MCF 10A (cell line): ENCODE data around the gene TMEM169. TPM values are rescaled to one million over a fixed set of nuclear protein-coding genes. Genes with fewer than 3 reads are reported as not detected.
A peak's percentile ranks its signal among the peaks of the same experiment; 100 is the strongest.

Source experiments
- Bru-seq: library from RNA; stranded (reverse); fragments of 400-500 nt; gene quantifications from one replicate; lab custom pipeline; 2021; lab: Mats Ljungman, UMichigan
- BruChase-seq, 2 experiments: library from RNA; stranded (reverse); fragments of 400-500 nt; gene quantifications; one replicate each; lab custom pipeline; 2021; lab: Mats Ljungman, UMichigan
- BruUV-seq: library from RNA; stranded (reverse); fragments of 400-500 nt; replicated peaks from 2 replicates; lab custom pipeline; 2021; lab: Mats Ljungman, UMichigan
- CTCF ChIA-PET: fragments of 300-600 bp; sonication (Branson Sonifier 250); formaldehyde crosslinking; extraction: SDS; loops from one replicate; lab custom pipeline; 2021; ENCODE audit warnings: antibody characterized with exemption, inconsistent platforms; lab: Yijun Ruan, JAX
- POLR2A ChIA-PET: fragments of 300-600, 350-650 bp; sonication (Branson Sonifier 250); formaldehyde crosslinking; extraction: SDS; loops from one replicate; lab custom pipeline; 2020; ENCODE audit warnings: antibody characterized with exemption, inconsistent platforms; lab: Yijun Ruan, JAX
- DNase-seq: peaks from one replicate; pipeline ENCODE4 v3.0.0-alpha.2; 2018; ENCODE audit not compliant: unreplicated experiment
- H3K27ac Mint-ChIP-seq: one replicate; pipeline ENCODE4 v1.8.0; 2022; ENCODE audit warnings: mild to moderate bottlenecking, low read depth, mixed read lengths; ENCODE audit not compliant: unreplicated experiment
- H3K27me3 Mint-ChIP-seq: one replicate; pipeline ENCODE4 v1.8.0; 2022; ENCODE audit warnings: mixed read lengths; ENCODE audit not compliant: insufficient read depth, unreplicated experiment
- H3K36me3 Mint-ChIP-seq: one replicate; pipeline ENCODE4 v1.8.0; 2022; ENCODE audit warnings: mild to moderate bottlenecking, moderate library complexity, mixed read lengths; ENCODE audit not compliant: insufficient read depth, unreplicated experiment
- H3K4me1 Mint-ChIP-seq: one replicate; pipeline ENCODE4 v1.8.0; 2022; ENCODE audit warnings: mixed read lengths; ENCODE audit not compliant: insufficient read depth, unreplicated experiment
- H3K4me3 Mint-ChIP-seq: one replicate; pipeline ENCODE4 v1.8.0; 2022; ENCODE audit warnings: mild to moderate bottlenecking, moderate library complexity, mixed read lengths; ENCODE audit not compliant: unreplicated experiment
- H3K9me3 Mint-ChIP-seq: one replicate; pipeline ENCODE4 v1.8.0; 2022; ENCODE audit warnings: mixed read lengths; ENCODE audit not compliant: unreplicated experiment
- intact Hi-C: fragments of 100-400 bp; cut with micrococcal nuclease; formaldehyde crosslinking; loops from 2 replicates; pipeline ENCODE4 v1.14.1; 2022
- long read RNA-seq: library from polyadenylated mRNA; stranded (forward); transcript quantifications from one replicate; pipeline ENCODE4 v2.0.0, GENCODE V29; 2022
- total RNA-seq: library from RNA; stranded (reverse); gene quantifications from 2 replicates; pipeline ENCODE4 v1.2.3, GENCODE V29; 2022
- TF ChIP-seq, protein P1 (sequence below): fragments of 200-600 bp; IDR thresholded peaks from one replicate; pipeline ENCODE4 v1.8.0; 2022; ENCODE audit warnings: antibody characterized with exemption, mild to moderate bottlenecking; ENCODE audit not compliant: unreplicated experiment

Gene TMEM169, protein sequence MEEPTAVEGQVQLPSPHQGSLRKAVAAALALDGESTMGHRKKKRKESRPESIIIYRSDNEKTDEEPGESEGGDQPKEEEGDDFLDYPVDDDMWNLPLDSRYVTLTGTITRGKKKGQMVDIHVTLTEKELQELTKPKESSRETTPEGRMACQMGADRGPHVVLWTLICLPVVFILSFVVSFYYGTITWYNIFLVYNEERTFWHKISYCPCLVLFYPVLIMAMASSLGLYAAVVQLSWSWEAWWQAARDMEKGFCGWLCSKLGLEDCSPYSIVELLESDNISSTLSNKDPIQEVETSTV
- total RNA-seq: 0.25 and 0.35 TPM in 2 replicates
- Bru-seq, nascent RNA: percentile 30 among the genes with signal in this experiment
- BruChase-seq, experiment 1, labeled RNA remaining after a 6-hour chase: percentile 21 among the genes with signal in this experiment
- percentile 32 among the genes with signal in this experiment for BruChase-seq, experiment 2, labeled RNA remaining after a 2-hour chase
- long read RNA-seq: 0 reads

DNA sequence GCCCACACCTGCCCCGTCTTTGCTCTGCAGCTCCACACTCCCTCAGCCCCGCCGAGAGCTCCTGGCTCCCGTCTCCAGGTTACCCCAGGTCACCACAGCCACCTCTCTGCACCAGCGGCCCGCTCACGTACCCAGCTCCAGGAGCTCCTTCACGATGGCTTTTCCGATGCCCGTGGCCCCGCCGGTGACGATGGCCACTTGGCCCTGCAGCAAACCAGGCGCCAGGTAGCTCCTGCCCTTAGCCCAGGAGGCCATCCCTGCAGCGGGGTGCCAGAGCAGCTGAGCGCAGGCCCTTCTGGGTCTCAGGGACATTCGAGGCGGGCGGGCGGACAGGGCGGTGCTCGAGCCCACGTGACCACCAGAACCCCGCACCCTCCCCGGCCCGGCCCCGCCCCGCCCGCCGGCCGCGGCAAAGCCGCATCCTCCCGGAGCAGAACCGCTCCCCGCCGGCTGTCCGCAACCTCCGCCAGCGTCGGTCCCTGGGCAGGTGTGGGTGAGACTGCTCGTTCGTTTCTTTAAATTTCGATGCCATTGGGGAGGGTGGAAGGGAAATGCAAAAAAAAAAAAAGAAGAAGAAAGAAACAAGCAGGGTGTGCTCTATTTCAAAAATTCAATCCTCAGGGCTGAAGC is at the start of gene TMEM169, which contains the start of gene PECR:
Gene TMEM169, plus strand, starts transcription at position 433 of the 630 bp plus-strand sequence. CDS start 14,045 bp downstream, outside the sequence.
Gene PECR, minus strand, starts transcription at position 323 of the 630 bp plus-strand sequence. Its CDS starts 68 bp downstream, at position 255.
- intact Hi-C loops: loop anchor here (2.0 kb wide), 1 partner anchor 27 kb away; the partner anchor contains the start of gene XRCC5
- H3K27ac Mint-ChIP-seq: peak within 1 kb of the TSS; percentile 71
- H3K9me3 Mint-ChIP-seq: no peaks in the 10 kb centered on the region
- DNase-seq: peak; percentile 69
- peaks cover 8% of the 10 kb centered on the region for H3K4me1 Mint-ChIP-seq
- POLR2A ChIA-PET: interaction anchor here (0.6 to 3.6 kb wide), 6 partner anchors 9 to 770 kb away, joined by 3 to 37 read pairs (median 4); partner anchors contain the start of gene XRCC5
- H3K4me3 Mint-ChIP-seq: peak within 1 kb of the TSS; percentile 81
- TF ChIP-seq, protein P1, sequence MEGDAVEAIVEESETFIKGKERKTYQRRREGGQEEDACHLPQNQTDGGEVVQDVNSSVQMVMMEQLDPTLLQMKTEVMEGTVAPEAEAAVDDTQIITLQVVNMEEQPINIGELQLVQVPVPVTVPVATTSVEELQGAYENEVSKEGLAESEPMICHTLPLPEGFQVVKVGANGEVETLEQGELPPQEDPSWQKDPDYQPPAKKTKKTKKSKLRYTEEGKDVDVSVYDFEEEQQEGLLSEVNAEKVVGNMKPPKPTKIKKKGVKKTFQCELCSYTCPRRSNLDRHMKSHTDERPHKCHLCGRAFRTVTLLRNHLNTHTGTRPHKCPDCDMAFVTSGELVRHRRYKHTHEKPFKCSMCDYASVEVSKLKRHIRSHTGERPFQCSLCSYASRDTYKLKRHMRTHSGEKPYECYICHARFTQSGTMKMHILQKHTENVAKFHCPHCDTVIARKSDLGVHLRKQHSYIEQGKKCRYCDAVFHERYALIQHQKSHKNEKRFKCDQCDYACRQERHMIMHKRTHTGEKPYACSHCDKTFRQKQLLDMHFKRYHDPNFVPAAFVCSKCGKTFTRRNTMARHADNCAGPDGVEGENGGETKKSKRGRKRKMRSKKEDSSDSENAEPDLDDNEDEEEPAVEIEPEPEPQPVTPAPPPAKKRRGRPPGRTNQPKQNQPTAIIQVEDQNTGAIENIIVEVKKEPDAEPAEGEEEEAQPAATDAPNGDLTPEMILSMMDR: no peak
- CTCF ChIA-PET: interaction anchor here (0.7 to 3.4 kb wide), 9 partner anchors 8 to 187 kb away, joined by 3 to 21 read pairs (median 3); no protein-coding TSS in a partner anchor
- H3K36me3 Mint-ChIP-seq: no peaks in the 10 kb centered on the region
- H3K27me3 Mint-ChIP-seq: no peaks in the 10 kb centered on the region
- BruUV-seq: no TSS peak

DNA sequence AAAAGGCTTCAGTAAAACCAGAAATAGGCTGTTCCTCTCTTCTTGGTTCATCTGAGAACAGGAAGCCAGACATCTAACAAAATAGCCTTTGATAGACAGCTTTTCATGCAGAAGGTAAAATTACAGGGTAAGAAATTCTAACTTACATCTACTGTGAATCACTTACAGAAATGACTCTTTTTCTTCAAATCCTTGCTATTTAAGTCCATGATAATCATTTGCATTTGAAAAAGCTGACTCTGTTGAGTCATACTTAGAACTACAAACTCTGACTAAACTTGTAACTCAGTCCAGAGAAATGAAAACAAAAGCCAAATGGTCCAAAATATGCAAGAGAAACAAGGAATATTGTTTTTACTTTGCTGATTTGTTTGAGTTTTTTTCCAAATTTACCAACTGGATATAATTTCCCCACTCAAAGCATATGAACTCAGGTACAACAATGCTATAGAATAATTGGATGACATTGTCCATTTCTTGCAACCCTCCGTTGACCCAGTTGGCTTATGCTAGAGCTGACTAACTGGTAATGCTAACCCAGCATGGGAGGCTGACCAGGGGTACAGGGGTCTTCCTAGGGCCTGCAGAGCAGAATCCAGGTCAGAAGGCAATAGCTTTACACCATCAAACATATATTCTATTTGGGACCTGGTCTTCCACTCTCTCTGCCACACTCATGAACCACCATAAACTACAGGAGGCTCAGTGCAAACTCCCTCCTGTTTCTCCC is 49.6 kb upstream of the TMEM169 start:
- TF ChIP-seq, protein P1: no peak
- CTCF ChIA-PET: interaction anchor here (0.7 to 5.3 kb wide), 11 partner anchors 8 to 82 kb away, joined by 3 to 70 read pairs (median 4); partner anchors contain the start of genes PECR and TMEM169
- no peaks in the 10 kb centered on the region for H3K27me3 Mint-ChIP-seq
- H3K27ac Mint-ChIP-seq: no peak overlapping the region
- intact Hi-C loops: loop anchor here (10.0 kb wide), 1 partner anchor 73 kb away; the partner anchor contains the start of gene XRCC5
- POLR2A ChIA-PET: interaction anchor here (0.7 kb wide), 1 partner anchor 14 kb away, joined by 3 read pairs; no protein-coding TSS in a partner anchor
- no TSS peak for BruUV-seq
- peaks cover 7% of the 10 kb centered on the region for H3K36me3 Mint-ChIP-seq
- peaks cover 15% of the 10 kb centered on the region for H3K4me1 Mint-ChIP-seq
- no peak overlapping the region for H3K4me3 Mint-ChIP-seq
- DNase-seq: no peak
- H3K9me3 Mint-ChIP-seq: no peaks in the 10 kb centered on the region

DNA sequence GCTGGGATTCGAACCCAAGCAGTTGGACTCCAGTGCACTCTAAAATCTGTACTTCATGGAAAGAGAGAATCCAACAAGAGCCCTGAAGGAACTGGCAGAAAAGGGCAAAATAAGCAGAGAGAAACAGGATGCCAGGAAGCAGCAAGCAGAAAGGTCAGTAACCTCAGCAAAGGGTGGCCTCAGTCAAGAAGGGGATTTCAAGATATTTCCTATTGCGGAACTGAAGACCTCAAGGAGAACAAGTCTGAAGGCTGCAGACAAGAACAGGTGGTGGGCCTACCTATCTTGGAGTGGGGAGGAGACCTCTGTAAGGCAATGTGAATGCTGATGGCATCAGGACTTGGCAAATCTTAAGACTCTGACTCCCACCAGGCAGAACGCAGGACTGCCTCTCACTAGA is 48.3 kb upstream of the TMEM169 start:
- CTCF ChIA-PET: interaction anchor here (0.6 to 5.3 kb wide), 24 partner anchors 8 to 1069 kb away, joined by 3 to 70 read pairs (median 6); partner anchors contain the start of genes PECR and TMEM169
- no peak for DNase-seq
- Mint-ChIP-seq H3K4me1 (peaks cover 15% of the 10 kb centered on the region), H3K27me3 (no peaks in the 10 kb centered on the region), H3K27ac (no peak overlapping the region), H3K36me3 (peaks cover 1% of the 10 kb centered on the region), H3K9me3 (no peaks in the 10 kb centered on the region), H3K4me3 (no peak overlapping the region)
- no TSS peak for BruUV-seq
- TF ChIP-seq, protein P1: no peak
- POLR2A ChIA-PET: interaction anchor here (0.6 kb wide), 1 partner anchor 16 kb away, joined by 3 read pairs; no protein-coding TSS in a partner anchor
- intact Hi-C loops: loop anchor here (10.0 kb wide), 1 partner anchor 71 kb away; the partner anchor contains the start of gene XRCC5
